SJSA1 (cell line): ENCODE results near the gene TEAD4. TPM values are rescaled to one million over a fixed set of nuclear protein-coding genes. Genes with fewer than 3 reads are reported as not detected.

Source experiments
- DNase-seq, 2 experiments: peaks; one replicate each; pipeline ENCODE4 v3.0.0-alpha.2; 2015 to 2020; ENCODE audit warnings: low spot score in 2 of 2, low read depth in 1 of 2
- H3K27ac ChIP-seq: fragments of 250-450 bp; sonication (Bioruptor Pico); 2 replicates; pipeline ENCODE4 v1.5.1; 2020; ENCODE audit warnings: mild to moderate bottlenecking, moderate library complexity
- H3K27me3 ChIP-seq: fragments of 250-450 bp; sonication (Bioruptor Pico); replicated peaks from 2 replicates; pipeline ENCODE4 v1.5.1; 2020; ENCODE audit warnings: mild to moderate bottlenecking, moderate library complexity
- H3K36me3 ChIP-seq: fragments of 250-450 bp; sonication (Bioruptor Pico); 2 replicates; pipeline ENCODE4 v1.5.1; 2020; ENCODE audit warnings: mild to moderate bottlenecking
- H3K4me1 ChIP-seq: fragments of 250-450 bp; sonication (Bioruptor Pico); replicated peaks from 2 replicates; pipeline ENCODE4 v1.6.1; 2021; ENCODE audit warnings: mild to moderate bottlenecking
- H3K4me3 ChIP-seq: fragments of 250-450 bp; sonication (Bioruptor Pico); 2 replicates; pipeline ENCODE4 v1.5.1; 2020; ENCODE audit warnings: mild to moderate bottlenecking
- H3K9me3 ChIP-seq: fragments of 250-450 bp; sonication (Bioruptor Pico); replicated peaks from 2 replicates; pipeline ENCODE4 v1.5.1; 2020; ENCODE audit warnings: mild to moderate bottlenecking
- total RNA-seq: library from RNA; depleted of rRNA; stranded (reverse); fragments of >200 nt; shearing (Covaris generic); gene quantifications from 2 replicates; pipeline ENCODE4 v1.2.3, GENCODE V29; 2014

The TEAD4 gene
- total RNA-seq, 1 experiment from 2014 or later = 36.6 TPM

DNA sequence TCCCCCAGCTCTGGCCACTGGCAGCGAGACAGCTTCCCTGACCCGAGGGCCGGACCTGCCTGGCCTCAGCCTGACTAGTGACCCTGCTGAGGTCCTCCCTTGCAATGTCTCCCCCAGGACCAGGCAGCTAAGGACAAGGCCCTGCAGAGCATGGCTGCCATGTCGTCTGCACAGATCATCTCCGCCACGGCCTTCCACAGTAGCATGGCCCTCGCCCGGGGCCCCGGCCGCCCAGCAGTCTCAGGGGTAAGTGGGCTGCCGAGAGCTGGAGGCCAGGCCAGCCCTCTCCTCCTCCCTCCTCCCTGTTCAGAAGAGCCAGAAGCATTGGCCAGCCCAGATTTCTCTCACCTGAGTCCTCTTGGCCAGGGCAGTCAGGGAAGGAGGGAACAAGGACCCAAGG lies 58.1 kb downstream of the TEAD4 start:
- H3K4me1 ChIP-seq = peaks cover 11% of the 10 kb centered on the region
- H3K9me3 ChIP-seq = no peaks in the 10 kb centered on the region
- no peak for DNase-seq
- H3K4me3 ChIP-seq = no peak overlapping the region
- no peaks in the 10 kb centered on the region for H3K27me3 ChIP-seq
- H3K36me3 ChIP-seq = peaks cover 81% of the 10 kb centered on the region
- no peak overlapping the region for H3K27ac ChIP-seq

GRCh38 chr12:3018284-3019004 lies 59.2 kb downstream of the TEAD4 start:
- Histone ChIP-seq H3K9me3 (no peaks in the 10 kb centered on the region), H3K27me3 (no peaks in the 10 kb centered on the region), H3K4me3 (no peak overlapping the region), H3K4me1 (peaks cover 11% of the 10 kb centered on the region), H3K27ac (no peak overlapping the region), H3K36me3 (peaks cover 89% of the 10 kb centered on the region)
- DNase-seq = peak in 1 of 2 experiments; percentile 44

DNA sequence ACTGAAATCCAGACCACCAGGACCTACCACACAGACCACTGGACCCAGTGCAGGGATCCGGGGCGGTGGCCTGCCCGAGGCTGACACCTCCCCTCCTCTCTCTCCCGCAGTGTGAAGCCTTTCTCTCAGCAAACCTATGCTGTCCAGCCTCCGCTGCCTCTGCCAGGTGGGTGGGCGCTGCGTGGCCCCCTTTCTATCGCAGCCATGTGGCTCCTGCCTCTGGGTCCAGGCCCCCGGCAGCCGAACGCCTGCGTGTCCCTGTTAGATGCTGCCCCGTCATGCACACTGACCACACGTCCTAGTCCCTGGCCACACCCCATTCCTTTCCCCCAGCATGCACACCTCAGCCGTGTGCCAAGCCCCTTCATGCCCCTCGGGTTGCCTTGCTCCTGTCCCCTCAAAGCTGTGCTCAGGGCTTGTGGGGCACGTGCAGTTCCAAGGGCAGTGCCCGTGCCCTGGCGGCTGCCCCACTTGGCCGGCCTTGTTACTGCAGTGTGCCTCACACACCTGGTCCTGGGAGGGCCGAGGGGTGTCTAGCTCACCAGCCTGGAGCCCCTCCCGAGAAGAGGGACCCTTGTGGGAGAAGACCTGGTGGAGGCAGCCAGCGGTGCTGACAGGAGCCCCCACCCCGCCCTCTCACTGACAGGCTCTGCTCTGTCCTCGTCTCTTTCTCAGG lies 59.9 kb downstream of the TEAD4 start:
- Histone ChIP-seq H3K27me3 (no peaks in the 10 kb centered on the region), H3K4me3 (no peak overlapping the region), H3K4me1 (peaks cover 11% of the 10 kb centered on the region), H3K27ac (no peak overlapping the region), H3K9me3 (no peaks in the 10 kb centered on the region), H3K36me3 (peaks cover 84% of the 10 kb centered on the region)
- peak in 1 of 2 experiments; percentile 43 for DNase-seq

DNA sequence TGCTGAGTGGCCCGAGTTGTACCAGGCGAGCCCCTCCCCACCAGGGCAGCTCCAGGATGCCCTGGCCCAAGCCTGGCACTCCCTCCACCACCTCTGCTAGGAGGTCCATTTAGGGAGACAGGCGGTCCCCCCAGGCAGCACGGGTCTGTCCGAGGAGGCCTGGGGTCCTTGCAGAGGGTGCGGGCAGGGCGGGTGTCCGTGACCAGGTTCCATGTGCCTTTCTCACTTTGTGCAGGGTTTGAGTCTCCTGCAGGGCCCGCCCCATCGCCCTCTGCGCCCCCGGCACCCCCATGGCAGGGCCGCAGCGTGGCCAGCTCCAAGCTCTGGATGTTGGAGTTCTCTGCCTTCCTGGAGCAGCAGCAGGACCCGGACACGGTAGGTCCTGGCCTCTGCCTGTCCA lies 61.2 kb downstream of the TEAD4 start:
- no peak overlapping the region for H3K4me3 ChIP-seq
- H3K27me3 ChIP-seq = no peaks in the 10 kb centered on the region
- DNase-seq = no peak
- H3K4me1 ChIP-seq = peaks cover 11% of the 10 kb centered on the region
- H3K36me3 ChIP-seq = peaks cover 84% of the 10 kb centered on the region
- H3K27ac ChIP-seq = no peak overlapping the region
- no peaks in the 10 kb centered on the region for H3K9me3 ChIP-seq

DNA sequence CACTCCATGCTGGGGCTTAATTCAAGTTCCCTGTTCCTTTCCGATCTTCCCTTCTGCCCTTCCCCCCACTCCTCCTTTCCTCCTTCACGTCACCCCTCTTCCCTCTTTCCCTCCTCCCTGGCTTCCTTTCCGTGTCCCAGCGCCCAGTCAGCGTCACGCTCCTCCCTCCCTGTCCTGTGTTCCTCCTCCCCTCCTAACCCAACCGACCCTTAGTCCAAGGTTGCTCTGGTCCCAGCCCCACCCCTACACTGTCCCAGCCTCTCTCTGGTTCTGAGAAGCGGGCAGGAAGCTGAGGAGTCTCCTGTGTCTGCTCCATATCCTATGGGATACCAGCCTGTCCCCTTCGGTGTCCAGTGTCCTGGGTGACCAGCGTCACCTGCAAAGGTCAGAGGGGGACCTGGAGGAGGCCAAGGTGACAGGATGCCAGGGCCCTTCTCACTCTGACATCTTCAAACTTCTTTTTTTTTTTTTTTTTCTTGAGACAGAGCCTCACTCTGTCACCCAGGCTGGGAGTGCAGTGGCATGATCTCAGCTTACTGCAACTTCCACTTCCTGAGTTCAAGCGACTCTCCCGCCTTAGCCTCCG lies 61.7 kb downstream of the TEAD4 start:
- Histone ChIP-seq H3K27ac (no peak overlapping the region), H3K9me3 (no peaks in the 10 kb centered on the region), H3K36me3 (peaks cover 86% of the 10 kb centered on the region), H3K4me3 (no peak overlapping the region), H3K27me3 (no peaks in the 10 kb centered on the region), H3K4me1 (peaks cover 9% of the 10 kb centered on the region)
- no peak for DNase-seq

- Histone ChIP-seq H3K36me3 (peaks cover 92% of the 10 kb centered on the region), H3K4me3 (no peak overlapping the region), H3K4me1 (no peaks in the 10 kb centered on the region), H3K9me3 (no peaks in the 10 kb centered on the region), H3K27ac (no peak overlapping the region), H3K27me3 (no peaks in the 10 kb centered on the region)
- DNase-seq = no peak
Measured at GRCh38 chr12:3022411-3022810, 63.2 kb downstream of the TEAD4 start.

GRCh38 chr12:3022961-3023360 lies 63.8 kb downstream of the TEAD4 start:
- DNase-seq = no peak
- no peak overlapping the region for H3K27ac ChIP-seq
- H3K4me1 ChIP-seq = no peaks in the 10 kb centered on the region
- H3K4me3 ChIP-seq = no peak overlapping the region
- H3K36me3 ChIP-seq = peaks cover 92% of the 10 kb centered on the region
- H3K9me3 ChIP-seq = no peaks in the 10 kb centered on the region
- no peaks in the 10 kb centered on the region for H3K27me3 ChIP-seq

DNA sequence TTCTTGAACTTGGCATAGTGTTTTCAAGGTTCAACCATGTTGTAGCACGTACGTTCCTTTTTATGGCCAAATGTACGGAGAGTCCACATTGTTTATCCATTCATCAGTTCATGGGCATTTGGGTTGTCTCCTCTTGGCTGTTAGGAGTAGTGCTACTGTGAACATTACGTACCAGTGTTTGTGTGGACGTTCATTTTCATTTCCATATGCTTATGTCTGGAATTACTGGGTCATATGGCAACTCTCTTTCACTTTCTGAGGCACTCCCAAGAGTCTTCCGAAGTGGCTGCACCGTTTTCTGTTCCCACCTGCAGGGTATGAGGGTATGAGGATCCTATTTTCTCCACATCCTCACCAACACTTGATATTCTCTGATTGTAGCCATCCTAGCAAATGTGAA lies 68.9 kb downstream of the TEAD4 start:
- no peak overlapping the region for H3K27ac ChIP-seq

GRCh38 chr12:3030821-3031429 lies 71.7 kb downstream of the TEAD4 start:
- no peak overlapping the region for H3K27ac ChIP-seq
- peaks cover 90% of the 10 kb centered on the region for H3K36me3 ChIP-seq
- H3K4me1 ChIP-seq = no peaks in the 10 kb centered on the region
- no peaks in the 10 kb centered on the region for H3K27me3 ChIP-seq
- no peaks in the 10 kb centered on the region for H3K9me3 ChIP-seq
- H3K4me3 ChIP-seq = no peak overlapping the region
- no peak for DNase-seq

More for the DNA sequence above, 68.9 kb downstream of the TEAD4 start:
- Histone ChIP-seq H3K27me3 (no peaks in the 10 kb centered on the region), H3K4me3 (no peak overlapping the region), H3K9me3 (no peaks in the 10 kb centered on the region), H3K4me1 (no peaks in the 10 kb centered on the region), H3K36me3 (peaks cover 94% of the 10 kb centered on the region)
- DNase-seq = no peak

DNA sequence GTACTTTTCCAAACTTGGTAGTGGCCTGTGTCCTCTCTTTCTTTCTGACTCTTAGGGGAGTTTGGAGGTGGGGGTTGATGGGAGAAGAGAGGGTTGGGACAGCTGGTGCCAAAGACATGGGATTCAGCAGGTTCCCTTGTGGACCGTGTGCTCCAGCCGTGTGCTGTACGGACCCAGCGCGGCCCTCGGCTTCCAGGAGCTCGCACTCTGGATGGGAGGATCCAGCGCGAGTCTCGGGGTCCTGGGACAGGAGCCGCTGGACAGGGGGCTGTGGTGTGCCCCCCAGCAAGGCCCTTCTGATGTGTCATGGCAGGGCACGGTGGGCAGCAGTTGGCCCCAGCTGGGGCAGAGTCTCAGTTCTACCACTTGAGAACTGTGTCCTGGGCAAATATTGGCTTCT lies 73.0 kb downstream of the TEAD4 start:
- DNase-seq = no peak
- peaks cover 90% of the 10 kb centered on the region for H3K36me3 ChIP-seq
- no peak overlapping the region for H3K27ac ChIP-seq
- H3K9me3 ChIP-seq = no peaks in the 10 kb centered on the region
- H3K4me3 ChIP-seq = no peak overlapping the region
- H3K27me3 ChIP-seq = no peaks in the 10 kb centered on the region
- no peaks in the 10 kb centered on the region for H3K4me1 ChIP-seq

DNA sequence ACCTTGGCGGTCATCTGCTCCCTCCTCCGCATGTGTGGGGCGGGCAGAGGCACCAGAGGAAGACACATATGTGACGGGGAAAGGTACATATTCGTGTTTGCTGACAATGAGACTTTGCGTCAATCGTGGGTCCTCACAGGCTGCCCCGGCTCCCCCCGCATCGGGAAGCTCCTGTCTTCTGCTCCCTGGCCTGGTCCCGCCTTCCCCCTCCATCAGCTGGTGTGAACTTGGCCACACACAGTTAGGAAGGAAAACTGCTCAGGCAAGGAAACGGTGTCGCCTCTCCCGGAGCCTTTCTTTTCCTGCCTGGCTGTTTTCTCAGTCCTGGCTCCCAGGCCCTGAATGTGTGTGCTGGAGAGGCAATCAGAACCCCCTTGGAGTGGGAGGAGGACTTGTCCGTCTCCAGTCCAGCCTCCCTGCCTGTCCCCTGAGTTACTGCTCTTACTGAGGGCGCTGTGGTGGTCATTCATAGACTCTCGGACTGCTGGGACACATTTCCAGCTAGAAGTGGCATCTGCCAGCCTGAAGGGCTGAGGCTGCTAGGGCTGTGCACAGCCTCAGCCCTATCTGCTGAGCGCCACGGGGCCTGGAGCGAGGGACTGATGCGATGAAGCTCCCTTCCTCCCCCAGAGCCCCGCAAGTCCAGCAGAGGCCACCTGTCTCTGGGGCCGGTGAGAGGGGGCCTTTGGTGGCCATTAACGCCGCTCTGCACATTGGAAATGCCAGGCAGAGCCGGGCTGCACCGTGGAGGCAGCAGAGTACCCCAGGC lies 73.8 kb downstream of the TEAD4 start:
- Histone ChIP-seq H3K27ac (no peak overlapping the region), H3K4me3 (no peak overlapping the region)
- DNase-seq = no peak

GRCh38 chr12:3033539-3033867 lies 74.3 kb downstream of the TEAD4 start:
- Histone ChIP-seq H3K4me1 (no peaks in the 10 kb centered on the region), H3K27ac (no peak overlapping the region), H3K36me3 (peaks cover 90% of the 10 kb centered on the region), H3K9me3 (no peaks in the 10 kb centered on the region), H3K27me3 (no peaks in the 10 kb centered on the region), H3K4me3 (no peak overlapping the region)
- no peak for DNase-seq

More for the DNA sequence above, 73.8 kb downstream of the TEAD4 start:
- Histone ChIP-seq H3K36me3 (peaks cover 90% of the 10 kb centered on the region), H3K4me1 (no peaks in the 10 kb centered on the region), H3K27me3 (no peaks in the 10 kb centered on the region), H3K9me3 (no peaks in the 10 kb centered on the region)

DNA sequence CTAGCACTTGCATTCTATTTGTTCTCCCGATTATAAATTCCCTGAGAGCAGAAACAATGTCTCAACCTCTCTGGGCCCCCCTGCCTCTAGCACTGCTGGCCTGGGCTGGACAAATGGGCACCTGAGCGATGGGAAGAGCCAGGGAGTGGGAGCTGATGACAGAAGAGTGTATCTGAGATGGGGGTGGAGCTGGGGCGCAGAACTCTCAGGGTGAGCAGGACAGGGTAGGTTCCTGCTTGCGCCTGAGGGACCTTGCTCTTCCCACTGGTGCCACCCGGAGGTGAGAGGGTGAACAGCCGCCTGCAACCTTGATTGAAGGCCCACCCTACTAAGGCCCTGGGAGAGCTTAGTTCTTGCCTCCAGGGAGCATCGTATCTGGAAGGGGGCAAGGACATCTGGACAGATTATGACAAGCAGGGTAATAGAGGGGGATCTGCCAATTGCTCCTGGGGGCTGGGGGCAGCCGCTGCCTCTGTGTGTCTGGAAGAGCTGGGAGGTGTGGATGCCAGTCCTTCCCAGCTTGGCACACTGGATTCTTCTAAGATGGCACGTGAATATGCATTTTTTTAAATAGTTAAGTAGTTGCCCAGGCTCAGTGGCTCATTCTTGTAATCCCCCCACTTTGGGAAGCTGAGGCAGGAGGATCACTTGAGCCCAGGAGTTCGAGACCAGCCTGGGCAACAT lies 75.0 kb downstream of the TEAD4 start:
- Histone ChIP-seq H3K36me3 (peaks cover 90% of the 10 kb centered on the region), H3K9me3 (no peaks in the 10 kb centered on the region), H3K27ac (no peak overlapping the region), H3K4me3 (no peak overlapping the region), H3K4me1 (no peaks in the 10 kb centered on the region), H3K27me3 (no peaks in the 10 kb centered on the region)
- peak; percentile 54 to 82 for DNase-seq
